ENCODE measurements around the gene CHKB. TPM values are rescaled to one million over a fixed set of nuclear protein-coding genes. Genes with fewer than 3 reads are reported as not detected.

Gene CHKB
- total and polyA plus RNA-seq, 2 of the 8 experiments (the other 6 are each of a cell fraction or from before 2014, with no cell fraction given): 27.9 to 42.2 TPM

DNA sequence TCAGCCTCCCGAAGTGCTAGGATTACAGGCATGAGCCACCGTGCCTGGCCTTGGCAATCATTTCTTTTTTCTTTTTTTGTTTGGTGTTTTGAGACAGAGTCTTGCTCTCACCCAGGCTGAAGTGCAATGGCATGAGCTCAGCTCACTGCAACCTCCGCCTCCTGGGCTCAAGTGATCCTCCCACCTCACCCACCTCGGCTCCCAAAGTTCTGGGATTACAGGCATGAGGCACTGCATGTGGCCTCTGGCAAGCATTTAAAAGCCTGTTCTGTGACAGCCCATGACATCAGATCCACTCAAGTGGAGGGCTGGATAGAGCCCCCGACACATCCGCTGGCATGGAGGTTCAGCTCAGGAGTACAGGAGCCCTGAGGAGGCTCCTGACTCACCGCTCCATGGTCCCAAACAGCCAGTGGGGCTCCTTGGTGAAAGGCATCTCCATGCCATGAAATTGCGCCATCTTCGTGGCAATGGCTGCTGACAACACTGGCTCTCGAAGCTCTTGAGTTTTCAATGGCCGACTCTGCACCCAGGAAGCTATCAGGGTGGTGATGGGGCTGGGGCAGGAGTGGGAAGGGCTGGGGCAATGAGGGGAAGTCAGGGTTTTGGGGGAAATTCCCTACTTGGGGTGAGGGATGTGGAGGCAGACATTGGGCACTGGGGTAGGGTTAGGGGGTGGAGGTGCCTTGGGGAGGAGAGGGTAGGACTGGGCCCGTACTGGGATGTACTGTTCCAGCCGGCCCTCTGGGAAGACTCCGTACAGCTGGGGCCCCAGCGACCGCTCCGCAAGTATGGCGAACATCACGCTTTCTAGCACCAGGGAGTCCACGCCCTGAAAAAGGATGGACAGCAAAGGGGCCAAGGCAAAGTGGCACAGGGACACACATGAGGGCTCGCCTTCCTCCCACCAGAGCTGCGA, 1.4 kb downstream of the CHKB start:
- Histone ChIP-seq H2BK120ac (replicated peaks; ENCODE audit: low read depth, low read length) (no peak overlapping the region), H4K91ac (replicated peaks; ENCODE audit: insufficient read length, low read length) (no peak overlapping the region), H3K4me3 (ENCODE audit: extremely low read depth in 1 of 4, insufficient read depth in 2 of 4, low read depth in 3 of 4, low read length in 4 of 4) (peak overlapping the region; percentile 65 to 78 (median 73)), H3K9me3 (ENCODE audit: insufficient read depth in 2 of 2, low read depth in 1 of 2, low read length in 1 of 2) (no peaks in the 10 kb centered on the region), H3K27ac (ENCODE audit: low read depth, low read length) (no peak overlapping the region), H3K9ac (replicated peaks in 1 of 4; ENCODE audit: extremely low read depth in 1 of 4, low read depth in 3 of 4, low read length in 3 of 4) (peak overlapping the region in 3 of 4 experiments; percentile 64 to 75 (median 67); a peak in 5 of 7 replicates), H3K56ac (replicated peaks; ENCODE audit: insufficient read length, low read depth, low read length) (no peak overlapping the region), H3K4ac (replicated peaks; ENCODE audit: insufficient read length, low read depth, low read length) (peak overlapping the region; percentile 12), H3K36me3 (ENCODE audit: control insufficient read depth in 2 of 4, insufficient read depth in 4 of 4, low read length in 3 of 4) (peaks cover 0 to 13% (median 4%) of the 10 kb centered on the region in 4 experiments; a peak in 5 of 8 replicates), H3K4me1 (replicated peaks in 1 of 4; ENCODE audit: control insufficient read depth in 3 of 4, insufficient read depth in 4 of 4, low read length in 3 of 4) (peaks cover 4 to 15% (median 7%) of the 10 kb centered on the region in 4 experiments), H3K23ac (ENCODE audit: insufficient read length) (no peak overlapping the region), H4K5ac (ENCODE audit: insufficient read length, low read depth, low read length) (peak overlapping the region; percentile 75), H2BK5ac (ENCODE audit: low read depth, low read length) (no peak overlapping the region), H3K79me2 (ENCODE audit: control insufficient read depth in 1 of 2, insufficient read depth in 2 of 2, low read length in 2 of 2) (peaks cover 0 to 7% of the 10 kb centered on the region in 2 experiments; a peak in 1 of 4 replicates), H2AK5ac (ENCODE audit: low read depth, low read length) (no peak overlapping the region), H4K8ac (ENCODE audit: extremely low read depth, insufficient read depth, low read length) (peak overlapping the region; percentile 82; the same call in 1 of the 2 replicates), H3K4me2 (ENCODE audit: insufficient read depth in 1 of 2, low read depth in 2 of 2, low read length in 2 of 2) (peak overlapping the region; percentile 68 to 96), H2BK20ac (ENCODE audit: low read length) (no peak overlapping the region), H2BK15ac (ENCODE audit: low read length) (no peak overlapping the region), H3K27me3 (replicated peaks in 1 of 4; ENCODE audit: control insufficient read depth in 3 of 4, extremely low read depth in 1 of 4, insufficient read depth in 3 of 4, low read length in 3 of 4) (no peaks in the 10 kb centered on the region), H3K79me1 (ENCODE audit: low read depth, low read length) (peaks cover 7% of the 10 kb centered on the region; the same call in 1 of the 2 replicates), H2BK12ac (ENCODE audit: low read depth, low read length) (no peak overlapping the region), H3K14ac (ENCODE audit: insufficient read length) (no peak overlapping the region), H4K20me1 (replicated peaks in 1 of 2; ENCODE audit: control insufficient read depth in 1 of 2, insufficient read depth in 2 of 2, low read length in 2 of 2) (peaks cover 0 to 3% of the 10 kb centered on the region in 2 experiments), H3K18ac (ENCODE audit: extremely low read depth, low read length) (no peak overlapping the region), H3K23me2 (ENCODE audit: low read depth, low read length) (peaks cover 10% of the 10 kb centered on the region; the same call in 1 of the 2 replicates), H2AFZ (ENCODE audit: low read length) (no peak overlapping the region)
- POLR2A ChIA-PET (ENCODE audit: partially characterized antibody): interaction anchor here (1.1 to 2.6 kb wide), 3 partner anchors 9 to 18 kb away, joined by 4 to 15 read pairs (median 10); partner anchors contain the start of gene SYCE3
- FAIRE-seq (no peak), DNase-seq (ENCODE audit: low read depth in 1 of 2, low spot score in 2 of 2) (no peak)
- CTCF ChIA-PET (ENCODE audit: partially characterized antibody): interaction anchor here (0.7 to 1.1 kb wide), 3 partner anchors 37 to 109 kb away, joined by 3 to 5 read pairs (median 4); no protein-coding TSS in a partner anchor
- 91% methylated on average over 21 of the region's 22 CpGs; no CpG with 5 or more reads in 1 of the 2 experiments for WGBS, 2 experiments (ENCODE audit: extremely low coverage in 1 of 2, insufficient coverage in 1 of 2, insufficient read length in 1 of 2, insufficient replicate concordance in 2 of 2, low coverage in 1 of 2, low lambda C conversion rate in 2 of 2, missing lambda C conversion rate in 1 of 2)
- TF ChIP-seq TBP (IDR thresholded peaks at IDR 0.05; ENCODE audit: low read depth, low read length) (no peak), FOSL1 (IDR thresholded peaks at IDR 0.05; ENCODE audit: insufficient read depth, low read depth, low read length) (no peak), RAD21 (IDR thresholded peaks at IDR 0.05 in 1 of 2, conservative IDR thresholded peaks at IDR 0.05 in 1 of 2; ENCODE audit: low read depth in 2 of 2, low read length in 2 of 2) (no peak), EGR1 (IDR thresholded peaks at IDR 0.05; ENCODE audit: borderline replicate concordance, low read depth, low read length) (no peak), YY1 (IDR thresholded peaks at IDR 0.05; ENCODE audit: low read depth, low read length) (no peak), BCL11A (IDR thresholded peaks at IDR 0.05; ENCODE audit: low read depth in 2 of 2, low read length in 2 of 2) (no peak), POLR2A (IDR thresholded peaks at IDR 0.05; ENCODE audit: control extremely low read depth in 1 of 2, low read depth in 2 of 2, low read length in 2 of 2) (no peak), SIRT6 (IDR thresholded peaks at IDR 0.05; ENCODE audit: low read length) (no peak), BACH1 (IDR thresholded peaks at IDR 0.05; ENCODE audit: low read length) (no peak), SUZ12 (IDR thresholded peaks at IDR 0.05; ENCODE audit: low read length) (no peak)
- TF ChIP-seq, protein P1, sequence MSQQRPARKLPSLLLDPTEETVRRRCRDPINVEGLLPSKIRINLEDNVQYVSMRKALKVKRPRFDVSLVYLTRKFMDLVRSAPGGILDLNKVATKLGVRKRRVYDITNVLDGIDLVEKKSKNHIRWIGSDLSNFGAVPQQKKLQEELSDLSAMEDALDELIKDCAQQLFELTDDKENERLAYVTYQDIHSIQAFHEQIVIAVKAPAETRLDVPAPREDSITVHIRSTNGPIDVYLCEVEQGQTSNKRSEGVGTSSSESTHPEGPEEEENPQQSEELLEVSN (IDR thresholded peaks at IDR 0.05): no peak
